MM.1S (cell line): Measurements from ENCODE around the gene ITGA2B.

ENCODE experiments used
- DNase-seq: peaks from one replicate; pipeline ENCODE4 v3.0.0-alpha.2; 2015
- H2AFZ ChIP-seq: fragments of 300-600 bp; sonication (generic); 2 replicates; pipeline ENCODE4 v1.6.0; 2016; ENCODE audit warnings: antibody characterized with exemption, low read length
- H3F3A ChIP-seq: fragments of 300-600 bp; sonication (generic); 2 replicates; pipeline ENCODE4 v1.6.1; 2016; ENCODE audit warnings: mild to moderate bottlenecking, antibody characterized with exemption, low read length, moderate library complexity, mixed read lengths; ENCODE audit not compliant: insufficient read depth
- H3K27ac ChIP-seq: fragments of 300-600 bp; sonication (generic); 2 replicates; pipeline ENCODE4 v1.5.1; 2016; ENCODE audit warnings: mild to moderate bottlenecking, low read length
- H3K27me3 ChIP-seq: fragments of 300-600 bp; sonication (generic); replicated peaks from 2 replicates; pipeline ENCODE4 v1.6.0; 2016; ENCODE audit warnings: low read length; ENCODE audit not compliant: insufficient read depth
- H3K36me3 ChIP-seq: fragments of 300-600 bp; sonication (generic); replicated peaks from 2 replicates; pipeline ENCODE4 v1.6.1; 2016; ENCODE audit warnings: mild to moderate bottlenecking, low read length, mixed read lengths; ENCODE audit not compliant: insufficient read depth
- H3K4me1 ChIP-seq: fragments of 300-600 bp; sonication (generic); 2 replicates; pipeline ENCODE4 v1.6.1; 2016; ENCODE audit warnings: low read length, mixed read lengths
- H3K4me2 ChIP-seq: fragments of 300-600 bp; sonication (generic); 2 replicates; pipeline ENCODE4 v1.6.0; 2016; ENCODE audit warnings: low read depth, low read length
- H3K4me3 ChIP-seq: fragments of 300-600 bp; sonication (generic); 2 replicates; pipeline ENCODE4 v1.5.1; 2016; ENCODE audit warnings: low read length, mixed read lengths
- H3K79me2 ChIP-seq: fragments of 300-600 bp; sonication (generic); 2 replicates; pipeline ENCODE4 v1.6.1; 2016; ENCODE audit warnings: mixed run types, low read length, mixed read lengths
- H3K9ac ChIP-seq: fragments of 300-600 bp; sonication (generic); 2 replicates; pipeline ENCODE4 v1.6.1; 2016; ENCODE audit warnings: low read length, mixed read lengths
- H3K9me2 ChIP-seq: fragments of 300-600 bp; sonication (generic); replicated peaks from 2 replicates; pipeline ENCODE4 v1.6.1; 2016; ENCODE audit warnings: mild to moderate bottlenecking, low read length, mixed read lengths; ENCODE audit not compliant: insufficient read depth
- H3K9me3 ChIP-seq: fragments of 300-600 bp; sonication (generic); replicated peaks from 2 replicates; pipeline ENCODE4 v1.6.1; 2016; ENCODE audit warnings: mild to moderate bottlenecking, low read length, mixed read lengths; ENCODE audit not compliant: insufficient read depth
- H4K20me1 ChIP-seq: fragments of 300-600 bp; sonication (generic); 2 replicates; pipeline ENCODE4 v1.6.1; 2016; ENCODE audit warnings: mild to moderate bottlenecking, low read length, moderate library complexity, mixed read lengths; ENCODE audit not compliant: insufficient read depth
- CTCF ChIP-seq: fragments of 300-600 bp; sonication (generic); IDR thresholded peaks from 2 replicates; pipeline ENCODE4 v1.5.1; 2016; ENCODE audit warnings: antibody characterized with exemption, low read length, mixed read lengths
- EZH2 ChIP-seq: fragments of 300-600 bp; sonication (generic); optimal IDR thresholded peaks from 2 replicates; pipeline ENCODE3; 2017; ENCODE audit warnings: low read depth, mild to moderate bottlenecking, antibody characterized with exemption, low read length, mixed read lengths
- EZH2phosphoT487 ChIP-seq: fragments of 300-600 bp; sonication (generic); IDR thresholded peaks from 2 replicates; pipeline ENCODE4 v1.6.1; 2018; ENCODE audit warnings: antibody characterized with exemption, low read length

Gene ITGA2B

DNA sequence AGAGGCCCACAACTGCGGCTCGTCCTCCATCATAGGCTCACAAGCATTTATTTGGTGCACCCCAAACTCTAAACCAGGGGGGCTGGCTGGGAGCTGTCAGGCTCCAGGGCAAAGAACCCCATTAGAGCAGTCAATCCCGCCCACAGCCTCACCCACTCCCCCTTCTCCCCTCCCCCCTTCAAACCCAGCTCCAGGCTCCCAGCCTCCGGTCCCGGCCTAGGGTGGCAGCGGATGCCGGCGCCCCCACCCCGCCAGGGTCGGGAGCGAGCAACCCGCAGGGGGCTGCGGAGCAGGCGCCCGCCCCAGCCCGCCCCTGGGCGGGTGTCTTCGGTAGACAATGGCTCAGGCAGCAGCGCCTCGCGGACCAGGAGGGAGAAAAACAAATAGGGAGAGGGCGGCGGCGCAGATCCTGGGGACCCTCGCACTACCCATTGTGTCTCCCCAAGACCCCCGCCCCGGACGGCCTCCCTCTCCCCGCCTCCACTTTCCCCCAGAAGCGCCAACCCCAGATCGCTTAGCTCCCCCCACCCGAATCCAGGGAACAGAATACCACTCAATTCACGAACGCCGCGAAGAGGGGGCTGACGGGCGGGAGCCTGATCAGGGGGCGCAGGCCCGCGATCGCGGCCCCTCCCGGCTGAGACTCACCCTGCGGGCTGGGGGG, 26.4 kb downstream of the ITGA2B start:
- peaks cover 11% of the 10 kb centered on the region for H3K4me1 ChIP-seq
- peak overlapping the region; percentile 99 for H3K4me2 ChIP-seq
- H3K9me2 ChIP-seq: no peaks in the 10 kb centered on the region
- no peak for DNase-seq
- H3F3A ChIP-seq: peaks cover 6% of the 10 kb centered on the region
- no peaks in the 10 kb centered on the region for H4K20me1 ChIP-seq
- no peak for TF ChIP-seq EZH2
- TF ChIP-seq CTCF: no peak
- TF ChIP-seq EZH2phosphoT487: no peak
- no peak overlapping the region for H3K27ac ChIP-seq
- no peaks in the 10 kb centered on the region for H3K9me3 ChIP-seq
- H3K36me3 ChIP-seq: no peaks in the 10 kb centered on the region
- H3K9ac ChIP-seq: peak overlapping the region; percentile 38; the same call in 1 of the 2 replicates
- H3K4me3 ChIP-seq: peak overlapping the region; percentile 79
- H2AFZ ChIP-seq: peak overlapping the region; percentile 88
- H3K27me3 ChIP-seq: peaks cover 33% of the 10 kb centered on the region
- no peaks in the 10 kb centered on the region for H3K79me2 ChIP-seq

GRCh38 chr17:44362459-44362948, 26.9 kb downstream of the ITGA2B start:
- Histone ChIP-seq H3K27me3 (peaks cover 30% of the 10 kb centered on the region), H3K9ac (no peak overlapping the region; the same call in 1 of the 2 replicates), H3K27ac (no peak overlapping the region), H4K20me1 (no peaks in the 10 kb centered on the region), H3K4me2 (peak overlapping the region; percentile 99; the same call in 1 of the 2 replicates), H2AFZ (peak overlapping the region; percentile 88; the same call in 1 of the 2 replicates), H3K9me3 (no peaks in the 10 kb centered on the region), H3K4me3 (peak overlapping the region; percentile 79), H3K4me1 (peaks cover 11% of the 10 kb centered on the region), H3K9me2 (no peaks in the 10 kb centered on the region), H3K79me2 (no peaks in the 10 kb centered on the region), H3K36me3 (no peaks in the 10 kb centered on the region), H3F3A (peaks cover 6% of the 10 kb centered on the region)
- TF ChIP-seq EZH2phosphoT487 (no peak), CTCF (no peak), EZH2 (no peak)
- no peak for DNase-seq

- peaks cover 21% of the 10 kb centered on the region for H3K27me3 ChIP-seq
- H3K9me2 ChIP-seq: no peaks in the 10 kb centered on the region
- no peaks in the 10 kb centered on the region for H3K36me3 ChIP-seq
- no peak overlapping the region for H3K27ac ChIP-seq
- H3F3A ChIP-seq: peaks cover 6% of the 10 kb centered on the region
- DNase-seq: no peak
- H3K4me2 ChIP-seq: no peak overlapping the region
- no peak for TF ChIP-seq EZH2phosphoT487
- no peak for TF ChIP-seq CTCF
- no peak for TF ChIP-seq EZH2
- H3K4me3 ChIP-seq: no peak overlapping the region
- no peaks in the 10 kb centered on the region for H4K20me1 ChIP-seq
- H3K9ac ChIP-seq: no peak overlapping the region
- no peaks in the 10 kb centered on the region for H3K79me2 ChIP-seq
- peaks cover 11% of the 10 kb centered on the region for H3K4me1 ChIP-seq
- no peak overlapping the region for H2AFZ ChIP-seq
- no peaks in the 10 kb centered on the region for H3K9me3 ChIP-seq
Measured at GRCh38 chr17:44361292-44362260, 27.9 kb downstream of the ITGA2B start.
